Activated CD8-positive, alpha-beta T cell treated with anti-CD3 and anti-CD28 coated beads for 36 hours (primary cell): Measurements from ENCODE around the gene POPDC3. TPM values are rescaled to one million over a fixed set of nuclear protein-coding genes. Genes with fewer than 3 reads are reported as not detected.
"Not testable (repeated sequence)": the region's sequence is repeated elsewhere in the genome, so short reads cannot be mapped to it uniquely, and the experiment has no call there.

ENCODE experiments used
- ATAC-seq: fragments of 200-7000 bp; cut with Tn5 transposase; one replicate; pipeline ENCODE4 v1.10.0; 2021; ENCODE audit warnings: mild to moderate bottlenecking, moderate library complexity
- CTCF ChIA-PET: fragments of 350-600 bp; sonication (Branson Sonifier 250); formaldehyde crosslinking; loops from one replicate; lab custom pipeline; 2021; ENCODE audit warnings: antibody characterized with exemption; lab: Charles Lee
- POLR2A ChIA-PET: fragments of 350-600 bp; sonication (Branson Sonifier 250); formaldehyde crosslinking; loops from one replicate; lab custom pipeline; 2021; ENCODE audit warnings: antibody characterized with exemption; lab: Charles Lee
- DNase-seq: peaks from one replicate; pipeline ENCODE4 v3.0.0-alpha.2; 2020
- H3K27ac Mint-ChIP-seq: one replicate; pipeline ENCODE4 v1.8.0; 2021; ENCODE audit warnings: mild to moderate bottlenecking, mixed read lengths
- H3K27me3 Mint-ChIP-seq: one replicate; pipeline ENCODE4 v1.8.0; 2021; ENCODE audit warnings: mixed read lengths
- H3K36me3 Mint-ChIP-seq: one replicate; pipeline ENCODE4 v1.8.0; 2021; ENCODE audit warnings: low read depth, mixed read lengths
- H3K4me1 Mint-ChIP-seq: one replicate; pipeline ENCODE4 v1.8.0; 2021; ENCODE audit warnings: low read depth, mixed read lengths
- H3K4me3 Mint-ChIP-seq: one replicate; pipeline ENCODE4 v1.8.0; 2021; ENCODE audit warnings: mild to moderate bottlenecking, moderate library complexity, mixed read lengths
- H3K9me3 Mint-ChIP-seq: one replicate; pipeline ENCODE4 v1.8.0; 2021; ENCODE audit warnings: mixed read lengths
- CTCF ChIP-seq: fragments of 200-600 bp; IDR thresholded peaks from one replicate; pipeline ENCODE4 v1.8.0; 2022; ENCODE audit warnings: antibody characterized with exemption, mild to moderate bottlenecking
- intact Hi-C: fragments of 100-400 bp; cut with micrococcal nuclease; formaldehyde crosslinking; loops from one replicate; pipeline ENCODE4 v1.10.0; 2022
- total RNA-seq, 2 experiments: library from RNA; stranded (reverse); gene quantifications; one replicate each; pipeline ENCODE4 v1.2.3, GENCODE V29; 2021

POPDC3 gene
- total RNA-seq, 2 experiments from 2014 or later: not detected

DNA sequence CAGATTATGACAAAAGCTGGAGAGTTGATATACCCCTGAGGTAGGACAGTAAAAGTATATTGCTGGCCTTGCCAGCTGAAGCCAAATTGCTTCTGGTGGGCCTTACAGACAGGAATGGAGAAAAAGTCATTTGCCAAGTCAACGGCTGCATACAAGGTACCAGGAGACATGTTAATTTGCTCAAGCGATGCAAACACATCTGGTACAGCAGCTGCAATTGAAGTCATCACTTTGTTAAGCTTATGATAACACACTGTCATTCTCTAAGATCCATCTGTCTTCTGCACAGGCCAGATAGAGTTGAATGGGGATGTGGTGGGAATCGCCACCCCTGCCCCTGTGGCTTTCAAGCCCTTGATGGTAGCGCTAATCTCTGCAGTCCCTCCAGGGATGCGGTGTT lies 40.4 kb upstream of the POPDC3 start:
- no peaks in the 10 kb centered on the region for H3K36me3 Mint-ChIP-seq
- no peaks in the 10 kb centered on the region for H3K4me1 Mint-ChIP-seq
- POLR2A ChIA-PET: no interaction called here
- intact Hi-C loops: no loop called here
- ATAC-seq: no peak
- H3K27me3 Mint-ChIP-seq: peaks cover 11% of the 10 kb centered on the region
- H3K4me3 Mint-ChIP-seq: no peak overlapping the region
- no peak overlapping the region for H3K27ac Mint-ChIP-seq
- CTCF ChIA-PET: no interaction called here
- no peak for DNase-seq
- no peaks in the 10 kb centered on the region for H3K9me3 Mint-ChIP-seq
- no peak for TF ChIP-seq CTCF

GRCh38 chr6:105219218-105219617 lies 39.4 kb upstream of the POPDC3 start:
- DNase-seq, H3K4me3 Mint-ChIP-seq, ATAC-seq, CTCF ChIA-PET, H3K4me1 Mint-ChIP-seq, H3K27me3 Mint-ChIP-seq, H3K9me3 Mint-ChIP-seq, H3K27ac Mint-ChIP-seq, H3K36me3 Mint-ChIP-seq, POLR2A ChIA-PET, intact Hi-C loops: not testable (repeated sequence)

DNA sequence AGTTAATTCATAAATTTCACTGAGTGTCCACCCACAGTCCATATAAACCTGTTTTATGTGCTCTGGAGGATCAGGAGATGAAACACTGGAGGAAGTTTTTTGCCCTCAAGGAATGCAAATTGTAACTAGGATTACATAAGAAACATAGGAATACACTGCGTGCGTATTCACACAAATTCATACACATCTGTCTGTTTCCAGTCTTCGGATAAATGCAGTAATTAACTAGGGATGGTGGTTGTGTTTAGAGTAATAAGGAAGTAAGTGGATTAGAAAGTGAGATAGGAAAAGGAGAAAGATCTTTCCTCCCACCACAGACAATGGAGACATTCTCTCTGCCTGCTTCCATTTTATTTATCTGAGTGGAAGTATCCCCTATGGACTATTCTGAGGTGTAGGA lies 35.7 kb upstream of the POPDC3 start:
- no peak for TF ChIP-seq CTCF
- Mint-ChIP-seq H3K27ac (no peak overlapping the region), H3K27me3 (peaks cover 7% of the 10 kb centered on the region), H3K4me1 (peaks cover 7% of the 10 kb centered on the region), H3K4me3 (no peak overlapping the region), H3K9me3 (no peaks in the 10 kb centered on the region), H3K36me3 (no peaks in the 10 kb centered on the region)
- ATAC-seq (no peak), DNase-seq (no peak)
- ChIA-PET CTCF (no interaction called here), POLR2A (no interaction called here)
- intact Hi-C loops: no loop called here

DNA sequence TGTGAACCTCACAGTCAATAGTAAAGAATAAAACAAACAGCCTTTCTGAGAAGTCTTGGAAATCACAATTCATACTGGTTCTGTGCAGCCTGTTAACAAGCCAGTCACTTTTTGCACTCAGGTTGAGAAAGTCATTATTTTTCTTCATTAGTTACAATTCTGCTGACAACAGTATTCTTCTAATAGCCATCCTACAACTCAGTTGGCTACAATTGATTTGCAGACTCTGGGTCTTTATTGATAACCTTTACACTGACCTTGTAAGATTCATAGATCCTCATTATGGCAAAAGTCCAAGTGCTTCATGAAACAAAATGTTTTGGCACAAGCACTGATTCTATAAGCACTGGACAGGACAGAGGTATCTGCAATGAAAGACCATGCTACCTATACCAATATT lies 34.9 kb upstream of the POPDC3 start:
- no peak overlapping the region for H3K27ac Mint-ChIP-seq

GRCh38 chr6:105213272-105213671 lies 33.5 kb upstream of the POPDC3 start:
- no peak for ATAC-seq
- no peak for DNase-seq
- H3K27ac Mint-ChIP-seq: no peak overlapping the region
- peaks cover 8% of the 10 kb centered on the region for H3K27me3 Mint-ChIP-seq
- no peak overlapping the region for H3K4me3 Mint-ChIP-seq
- ChIA-PET CTCF (no interaction called here), POLR2A (no interaction called here)
- H3K36me3 Mint-ChIP-seq: no peaks in the 10 kb centered on the region
- TF ChIP-seq CTCF: no peak
- intact Hi-C loops: no loop called here
- H3K4me1 Mint-ChIP-seq: peaks cover 7% of the 10 kb centered on the region
- H3K9me3 Mint-ChIP-seq: no peaks in the 10 kb centered on the region

More for the DNA sequence above, 34.9 kb upstream of the POPDC3 start:
- intact Hi-C loops: no loop called here
- no peaks in the 10 kb centered on the region for H3K9me3 Mint-ChIP-seq
- no peaks in the 10 kb centered on the region for H3K36me3 Mint-ChIP-seq
- ATAC-seq (no peak), DNase-seq (no peak)
- H3K4me1 Mint-ChIP-seq: peaks cover 7% of the 10 kb centered on the region
- ChIA-PET POLR2A (no interaction called here), CTCF (no interaction called here)
- TF ChIP-seq CTCF: no peak
- H3K27me3 Mint-ChIP-seq: peaks cover 8% of the 10 kb centered on the region
- no peak overlapping the region for H3K4me3 Mint-ChIP-seq

- H3K27ac Mint-ChIP-seq: no peak overlapping the region
- no peaks in the 10 kb centered on the region for H3K9me3 Mint-ChIP-seq
- DNase-seq (peak; percentile 9), ATAC-seq (no peak)
- ChIA-PET CTCF (no interaction called here), POLR2A (no interaction called here)
- no peak for TF ChIP-seq CTCF
- intact Hi-C loops: no loop called here
- H3K4me3 Mint-ChIP-seq: no peak overlapping the region
- no peaks in the 10 kb centered on the region for H3K36me3 Mint-ChIP-seq
- H3K27me3 Mint-ChIP-seq: peaks cover 8% of the 10 kb centered on the region
- H3K4me1 Mint-ChIP-seq: peaks cover 7% of the 10 kb centered on the region
Measured at GRCh38 chr6:105212587-105212986, 32.8 kb upstream of the POPDC3 start.
